A673 (cell line): Measurements from ENCODE around the gene EXOC3L4.

Experiments
- CTCF ChIP-seq: fragments of 300-800, 200-600 bp; sonication (generic); conservative IDR thresholded peaks from 2 replicates; pipeline ENCODE4 v1.5.1; 2017; ENCODE audit warnings: low read depth, mild to moderate bottlenecking, antibody characterized with exemption, low read length, moderate library complexity, mixed read lengths
- EZH2 ChIP-seq: fragments of 200-600 bp; sonication (generic); IDR thresholded peaks from 2 replicates; pipeline ENCODE4 v1.6.1; 2017; ENCODE audit warnings: borderline replicate concordance, low read depth, mild to moderate bottlenecking, mixed read lengths, antibody characterized with exemption, low read length; ENCODE audit not compliant: poor library complexity, severe bottlenecking

- TF ChIP-seq CTCF: no peak
- TF ChIP-seq EZH2: no peak
These were observed 21.5 kb downstream of the EXOC3L4 start for GRCh38 chr14:103115845-103116572.
